Measurements from ENCODE around the gene LIMA1. TPM values are rescaled to one million over a fixed set of nuclear protein-coding genes. Genes with fewer than 3 reads are reported as not detected.
"Not testable (repeated sequence)": the region's sequence is repeated elsewhere in the genome, so short reads cannot be mapped to it uniquely, and the experiment has no call there.

LIMA1 gene
- total RNA-seq, 1 donor from 2014 or later: 11.8 TPM

DNA sequence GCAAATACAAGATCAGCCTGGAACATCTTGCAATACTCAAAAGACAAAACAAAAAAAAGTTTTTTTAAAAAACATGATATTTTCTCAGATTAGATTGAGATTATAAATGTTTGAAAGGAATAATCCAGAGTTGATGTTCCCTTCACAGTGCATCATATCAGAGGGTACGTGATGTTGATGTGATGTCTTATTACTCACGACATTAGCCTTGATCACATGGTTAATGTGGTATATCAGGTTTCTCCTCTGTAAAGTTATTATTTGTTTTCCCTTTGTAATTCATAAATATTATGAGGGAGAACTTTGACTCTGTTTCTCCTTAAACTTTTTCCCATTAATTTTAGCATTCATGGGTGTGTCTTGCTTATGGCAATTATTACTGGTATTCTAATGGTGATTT lies 26.6 kb downstream of the LIMA1 start:
- DNase-seq (no peak), ATAC-seq (ENCODE audit: poor library complexity) (no peak)

DNA sequence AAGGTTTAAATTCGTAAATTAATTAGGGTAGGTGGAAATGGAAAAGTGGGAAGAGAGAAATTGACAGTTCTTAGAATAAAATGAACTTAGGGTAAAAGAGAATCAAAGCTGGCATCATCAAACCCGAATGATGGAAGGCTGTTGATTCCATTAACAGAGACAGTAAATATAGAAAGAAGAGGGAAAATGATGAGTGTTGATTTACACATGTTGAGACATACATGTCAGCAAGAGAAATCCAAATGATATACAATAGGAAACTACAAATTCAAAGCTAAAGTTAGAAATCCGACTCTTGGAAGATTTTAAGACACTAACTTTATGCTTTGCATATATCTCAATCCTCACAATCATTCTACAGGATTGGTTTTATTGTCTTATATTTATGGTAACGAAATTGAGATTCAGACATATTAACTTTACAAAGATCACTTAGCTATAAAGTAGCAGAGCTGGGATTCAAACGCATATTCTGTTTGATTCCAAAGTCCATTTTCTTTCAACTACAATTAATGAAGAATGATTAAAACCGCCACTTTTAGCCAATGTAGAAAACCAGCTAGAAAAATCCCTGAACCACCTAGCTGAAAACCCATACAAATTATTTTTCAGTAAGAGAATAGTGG lies 30.2 kb downstream of the LIMA1 start:
- no peak for ATAC-seq (ENCODE audit: poor library complexity)
- DNase-seq: no peak
- intact Hi-C loops (cut with DNase I): no loop called here

More for the DNA sequence above, 26.6 kb downstream of the LIMA1 start:
- intact Hi-C loops (cut with DNase I): no loop called here

DNA sequence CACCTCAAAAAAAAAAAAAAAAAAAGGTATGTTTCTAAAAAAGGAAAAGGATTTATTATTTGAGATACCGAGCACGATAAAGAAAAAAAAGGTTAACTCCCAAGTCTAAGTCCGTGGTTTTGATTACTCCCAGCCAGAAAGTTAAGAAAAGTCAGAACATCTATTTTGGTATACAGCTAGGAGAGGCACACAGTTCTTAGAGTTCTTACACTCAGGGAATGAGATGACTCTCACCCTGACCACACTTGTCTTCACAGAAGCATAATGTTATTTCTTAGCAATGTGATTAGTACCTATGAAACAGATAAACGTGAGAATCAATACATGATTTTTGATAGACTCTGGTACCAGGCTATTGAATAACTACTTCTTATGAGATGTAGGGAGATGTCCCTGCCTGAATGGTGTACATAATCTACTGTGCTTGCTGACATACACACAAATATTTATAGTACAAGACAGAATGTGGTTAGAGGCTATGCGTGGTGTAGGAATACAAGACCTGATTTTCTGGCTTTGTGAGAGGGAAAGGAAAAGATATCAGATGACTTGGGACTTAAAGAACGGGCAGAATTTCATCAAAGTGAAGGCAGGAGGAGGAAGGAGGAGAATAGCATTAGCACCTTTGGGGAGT lies 31.6 kb downstream of the LIMA1 start:
- intact Hi-C loops (cut with DNase I): no loop called here
- no peak for ATAC-seq (ENCODE audit: poor library complexity)

GRCh38 chr12:50249464-50250182 lies 33.7 kb downstream of the LIMA1 start:
- ATAC-seq (ENCODE audit: poor library complexity) (no peak), DNase-seq (no peak)
- intact Hi-C loops (cut with DNase I): no loop called here

More for the DNA sequence above, 31.6 kb downstream of the LIMA1 start:
- no peak for DNase-seq

GRCh38 chr12:50248883-50249282 lies 34.4 kb downstream of the LIMA1 start:
- DNase-seq: no peak
- no peak for ATAC-seq (ENCODE audit: poor library complexity)
- intact Hi-C loops (cut with DNase I): no loop called here

DNA sequence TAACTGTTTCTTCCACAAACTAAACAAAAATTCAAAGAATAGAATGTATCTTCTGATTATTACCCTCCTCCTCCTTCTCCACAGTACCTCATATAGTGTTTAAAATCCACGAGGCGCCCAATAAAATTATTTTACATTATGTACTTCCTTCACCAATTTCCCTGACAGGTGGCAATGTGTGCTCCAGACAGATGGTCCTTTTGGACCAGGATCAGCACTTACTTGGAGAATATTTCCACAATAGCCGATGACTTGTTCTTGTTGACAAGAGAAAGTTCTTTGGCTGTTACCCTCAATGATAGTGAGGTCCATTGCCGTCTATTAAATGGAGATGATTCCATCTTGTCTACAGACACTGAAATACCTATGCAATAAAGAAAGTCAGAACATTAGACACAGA lies 34.9 kb downstream of the LIMA1 start:
- ATAC-seq (ENCODE audit: poor library complexity): no peak
- DNase-seq: no peak
- intact Hi-C loops (cut with DNase I): no loop called here

DNA sequence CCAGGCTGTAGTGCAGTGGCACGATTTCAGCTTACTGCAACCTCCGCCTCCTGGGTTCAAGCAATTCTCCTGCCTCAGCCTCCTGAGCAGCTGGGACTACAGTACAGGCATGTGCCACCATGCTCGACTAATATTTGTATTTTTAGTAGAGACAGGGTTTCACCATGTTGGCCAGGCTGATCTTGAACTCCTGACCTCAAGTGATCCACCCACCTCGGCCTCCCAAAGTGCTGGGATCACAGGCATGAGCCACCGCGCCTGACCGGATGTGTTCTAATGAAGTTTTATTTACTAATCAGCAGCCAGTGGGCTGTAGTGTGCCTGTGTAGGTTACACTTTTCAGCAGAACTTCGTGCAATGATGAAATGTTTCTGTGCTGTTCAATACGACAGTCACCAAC lies 35.7 kb downstream of the LIMA1 start:
- intact Hi-C loops (cut with DNase I); ATAC-seq (ENCODE audit: poor library complexity): not testable (repeated sequence)

GRCh38 chr12:50246873-50247612 lies 36.3 kb downstream of the LIMA1 start:
- intact Hi-C loops (cut with DNase I): no loop called here
- DNase-seq (peak; percentile 67), ATAC-seq (ENCODE audit: poor library complexity) (peak; percentile 79)

More for the DNA sequence above, 35.7 kb downstream of the LIMA1 start:
- DNase-seq: not testable (repeated sequence)

DNA sequence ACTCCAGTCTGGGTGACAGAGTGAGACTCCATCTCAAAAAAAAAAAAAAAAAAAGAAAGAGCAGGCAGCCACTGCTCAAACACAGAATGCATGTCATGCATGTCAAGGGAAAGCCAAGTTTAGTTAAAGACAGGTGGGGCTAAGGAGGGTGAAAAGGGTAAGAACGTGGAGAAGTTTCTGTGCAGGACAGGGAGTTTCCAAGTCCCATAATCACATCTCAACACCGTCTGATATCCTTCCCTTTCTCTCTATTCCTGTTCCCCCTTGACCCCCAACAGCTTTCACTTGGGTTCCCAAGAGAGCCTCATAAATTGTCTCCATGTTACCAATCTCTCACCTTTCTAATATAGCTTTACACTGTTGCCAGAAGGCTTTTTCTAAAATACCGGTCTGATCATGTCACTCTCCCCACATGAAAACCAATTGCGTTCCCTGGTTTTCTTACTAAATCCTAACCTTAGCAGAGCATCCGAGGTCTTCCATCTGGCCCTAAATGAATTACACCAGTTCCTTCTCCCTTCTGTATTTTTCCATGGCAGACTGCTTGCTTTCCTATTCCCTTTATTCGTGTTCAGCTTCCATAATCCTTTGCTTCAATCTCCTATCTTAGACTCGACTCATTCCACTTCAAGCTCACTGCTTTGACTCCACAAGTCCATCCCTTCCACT lies 37.0 kb downstream of the LIMA1 start:
- intact Hi-C loops (cut with DNase I): no loop called here
- DNase-seq (no peak), ATAC-seq (ENCODE audit: poor library complexity) (no peak)

GRCh38 chr12:50243507-50243906 lies 39.8 kb downstream of the LIMA1 start:
- DNase-seq (no peak), ATAC-seq (ENCODE audit: poor library complexity) (no peak)
- intact Hi-C loops (cut with DNase I): no loop called here

GRCh38 chr12:50242751-50243191 lies 40.5 kb downstream of the LIMA1 start:
- DNase-seq (no peak), ATAC-seq (ENCODE audit: poor library complexity) (no peak)
- intact Hi-C loops (cut with DNase I): no loop called here

DNA sequence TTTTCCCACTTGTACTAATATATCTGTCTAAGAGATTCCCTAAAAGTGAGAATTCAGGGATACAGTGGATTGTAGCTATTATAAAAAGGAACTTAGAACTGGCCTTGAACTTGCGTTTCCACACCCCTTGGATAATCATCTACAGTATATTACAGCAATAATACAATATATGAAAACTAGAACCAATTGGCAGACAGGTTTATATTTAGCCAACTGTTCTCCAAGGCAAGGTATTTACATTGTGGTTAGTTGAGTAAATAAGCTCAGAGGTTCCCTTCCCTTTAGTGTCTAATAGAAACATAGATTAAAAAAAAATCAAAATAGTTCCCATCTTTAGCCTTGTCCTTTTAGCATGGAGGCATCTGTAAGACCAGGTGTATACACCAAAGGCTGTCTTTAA lies 42.1 kb downstream of the LIMA1 start:
- intact Hi-C loops (cut with DNase I): no loop called here
- ATAC-seq (ENCODE audit: poor library complexity) (no peak), DNase-seq (no peak)

- intact Hi-C loops (cut with DNase I): no loop called here
- DNase-seq: no peak
- no peak for ATAC-seq (ENCODE audit: poor library complexity)
Observed at GRCh38 chr12:50240792-50241114, 42.6 kb downstream of the LIMA1 start.

GRCh38 chr12:50240096-50240791 lies 43.1 kb downstream of the LIMA1 start:
- ATAC-seq (ENCODE audit: poor library complexity) (no peak), DNase-seq (no peak)
- intact Hi-C loops (cut with DNase I): no loop called here

- ATAC-seq (ENCODE audit: poor library complexity) (no peak), DNase-seq (no peak)
- intact Hi-C loops (cut with DNase I): no loop called here
Observed at GRCh38 chr12:50239355-50239891, 43.9 kb downstream of the LIMA1 start.

- DNase-seq: no peak
- intact Hi-C loops (cut with DNase I): no loop called here
- ATAC-seq (ENCODE audit: poor library complexity): no peak
Observed at GRCh38 chr12:50234347-50234746, 49.0 kb downstream of the LIMA1 start.

DNA sequence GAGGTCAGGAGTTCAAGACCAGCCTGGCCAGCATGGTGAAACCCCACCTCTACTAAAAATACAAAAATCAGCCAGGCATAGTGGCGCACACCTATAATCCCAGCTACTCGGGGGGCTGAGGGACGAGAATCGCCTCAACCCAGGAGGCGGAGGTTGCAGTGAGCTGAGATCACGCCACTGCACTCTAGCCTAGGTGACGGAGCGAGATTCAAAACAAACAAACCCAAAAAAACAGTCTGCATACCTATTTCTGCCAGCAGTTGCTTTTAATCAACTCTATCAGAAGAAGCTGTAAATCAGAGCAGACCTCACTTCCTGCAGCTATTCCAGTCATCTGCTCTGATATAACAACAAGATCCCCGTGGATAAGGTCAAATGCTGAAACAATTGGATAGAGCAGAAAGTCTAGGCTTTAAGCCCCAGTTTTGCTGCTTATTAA lies 50.5 kb downstream of the LIMA1 start:
- no peak for ATAC-seq (ENCODE audit: poor library complexity)
- intact Hi-C loops (cut with DNase I): no loop called here
- no peak for DNase-seq

DNA sequence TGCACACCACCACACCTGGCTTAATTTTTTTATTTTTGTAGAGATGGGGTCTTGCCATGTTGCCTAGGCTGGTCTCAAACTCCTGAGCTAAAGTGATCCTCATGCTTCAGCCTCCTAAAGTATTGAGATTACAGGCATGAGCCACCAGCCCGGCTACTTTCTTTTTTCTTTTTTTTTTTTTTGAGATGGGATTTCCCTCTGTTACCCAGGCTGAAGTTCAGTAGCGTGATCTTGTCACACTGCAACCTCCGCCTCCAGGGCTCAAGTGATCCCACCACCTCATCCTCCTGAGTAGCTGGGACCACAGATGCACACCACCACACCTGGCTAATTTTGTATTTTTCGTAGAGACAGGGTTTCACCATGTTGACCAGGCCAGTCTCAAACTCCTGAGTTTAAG lies 51.1 kb downstream of the LIMA1 start:
- ATAC-seq (ENCODE audit: poor library complexity): no peak
- DNase-seq: no peak
- intact Hi-C loops (cut with DNase I): no loop called here

Measured in Right ventricle myocardium superior (tissue), 1 donor.